H1 (cell line): Measurements from ENCODE around the gene UBR2. TPM values are rescaled to one million over a fixed set of nuclear protein-coding genes. Genes with fewer than 3 reads are reported as not detected.
"Not testable (repeated sequence)": the region's sequence is repeated elsewhere in the genome, so short reads cannot be mapped to it uniquely, and the experiment has no call there.

Experiments used
- CTCF ChIA-PET: fragments of 300-600 bp; sonication (Branson Sonifier 250); formaldehyde crosslinking; loops from one replicate; lab custom pipeline; 2021; ENCODE audit not compliant: partially characterized antibody; lab: Charles Lee
- POLR2A ChIA-PET: fragments of 300-600 bp; sonication (Branson Sonifier 250); formaldehyde crosslinking; loops from one replicate; lab custom pipeline; 2021; ENCODE audit warnings: inconsistent platforms; ENCODE audit not compliant: partially characterized antibody; lab: Charles Lee
- DNase-seq, 2 experiments: peaks; one replicate each; pipeline versions ENCODE4 v3.0.0 to v3.0.0-alpha.2; 2010 to 2022; ENCODE audit warnings: low spot score in 2 of 2, low read depth in 1 of 2, mixed read lengths in 1 of 2
- FAIRE-seq: peaks from 2 replicates; lab custom pipeline; 2011; peaks lifted over from hg19 to GRCh38; lab: Jason Lieb, UNC
- H2AFZ ChIP-seq: 2 replicates; pipeline ENCODE4 v1.8.1; 2012; ENCODE audit warnings: low read length, inconsistent platforms
- H2AK5ac ChIP-seq: 2 replicates; pipeline ENCODE4 v1.6.1; 2013; ENCODE audit warnings: low read depth, low read length
- H2BK120ac ChIP-seq: replicated peaks from 2 replicates; pipeline ENCODE3; 2013; ENCODE audit warnings: low read depth, low read length, inconsistent platforms
- H2BK12ac ChIP-seq: 2 replicates; pipeline ENCODE4 v1.6.1; 2013; ENCODE audit warnings: low read depth, low read length
- H2BK15ac ChIP-seq: 2 replicates; pipeline ENCODE4 v1.6.1; 2013; ENCODE audit warnings: low read length
- H2BK20ac ChIP-seq: 2 replicates; pipeline ENCODE4 v1.6.1; 2013; ENCODE audit warnings: low read length
- H2BK5ac ChIP-seq: 2 replicates; pipeline ENCODE4 v1.6.1; 2013; ENCODE audit warnings: low read depth, low read length
- H3K14ac ChIP-seq: 2 replicates; pipeline ENCODE4 v1.6.1; 2013; ENCODE audit warnings: inconsistent platforms; ENCODE audit not compliant: insufficient read length
- H3K18ac ChIP-seq: 2 replicates; pipeline ENCODE4 v1.6.1; 2013; ENCODE audit warnings: low read length; ENCODE audit errors: extremely low read depth
- H3K23ac ChIP-seq: 2 replicates; pipeline ENCODE4 v1.6.1; 2013; ENCODE audit warnings: inconsistent platforms; ENCODE audit not compliant: insufficient read length
- H3K23me2 ChIP-seq: 2 replicates; pipeline ENCODE4 v1.6.1; 2013; ENCODE audit warnings: low read depth, low read length
- H3K27ac ChIP-seq: 2 replicates; pipeline ENCODE4 v1.6.1; 2011; ENCODE audit warnings: low read depth, low read length, inconsistent platforms
- H3K27me3 ChIP-seq, 4 experiments: replicated peaks in 1 of 4; 1 replicate in 1 of 4; 2 replicates in 3 of 4; pipeline versions ENCODE4 v1.6.1 to v1.8.1; 2011 to 2013; ENCODE audit warnings: low read length in 3 of 4, mild to moderate bottlenecking in 3 of 4, inconsistent platforms in 2 of 4, mixed read lengths in 2 of 4, moderate library complexity in 1 of 4; ENCODE audit not compliant: control insufficient read depth in 3 of 4, insufficient read depth in 3 of 4; ENCODE audit errors: extremely low read depth in 1 of 4
- H3K36me3 ChIP-seq, 4 experiments: 2 replicates each; pipeline versions ENCODE4 v1.6.1 to v1.8.1; 2011 to 2013; ENCODE audit warnings: mild to moderate bottlenecking in 4 of 4, low read length in 3 of 4, moderate library complexity in 2 of 4, control low read depth in 1 of 4, inconsistent platforms in 1 of 4; ENCODE audit not compliant: insufficient read depth in 4 of 4, control insufficient read depth in 2 of 4
- H3K4ac ChIP-seq: replicated peaks from 2 replicates; pipeline ENCODE3; 2013; ENCODE audit warnings: low read length, low read depth, mixed read lengths, inconsistent platforms; ENCODE audit not compliant: insufficient read length
- H3K4me1 ChIP-seq, 4 experiments: replicated peaks in 1 of 4; 1 replicate in 1 of 4; 2 replicates in 3 of 4; pipeline versions ENCODE4 v1.6.1 to v1.8.1; 2011 to 2013; ENCODE audit warnings: low read length in 3 of 4, inconsistent platforms in 2 of 4, mixed read lengths in 1 of 4; ENCODE audit not compliant: insufficient read depth in 4 of 4, control insufficient read depth in 3 of 4
- H3K4me2 ChIP-seq, 2 experiments: 2 replicates each; pipeline versions ENCODE4 v1.6.1 to v1.8.1; 2011 to 2013; ENCODE audit warnings: low read depth in 2 of 2, low read length in 2 of 2, control low read depth in 1 of 2, inconsistent platforms in 1 of 2, mild to moderate bottlenecking in 1 of 2; ENCODE audit not compliant: insufficient read depth in 1 of 2
- H3K4me3 ChIP-seq, 4 experiments: fragments of 200-600, 300-600 bp in 1 of 4; sonication (generic), shearing (Covaris generic), sonication (Bioruptor Twin) in 1 of 4; 2 replicates each; pipeline versions ENCODE4 v1.5.1 to v1.8.1; 2011 to 2016; ENCODE audit warnings: low read length in 4 of 4, low read depth in 3 of 4, control low read depth in 2 of 4, inconsistent platforms in 2 of 4, mild to moderate bottlenecking in 2 of 4, mixed read lengths in 1 of 4, moderate library complexity in 1 of 4; ENCODE audit not compliant: insufficient read depth in 2 of 4; ENCODE audit errors: extremely low read depth in 1 of 4
- H3K56ac ChIP-seq: replicated peaks from 2 replicates; pipeline ENCODE3; 2013; ENCODE audit warnings: low read depth, mild to moderate bottlenecking, mixed read lengths, low read length, inconsistent platforms; ENCODE audit not compliant: insufficient read length
- H3K79me1 ChIP-seq: 2 replicates; pipeline ENCODE4 v1.6.1; 2013; ENCODE audit warnings: low read depth, low read length, control low read depth
- H3K79me2 ChIP-seq, 2 experiments: 2 replicates each; pipeline versions ENCODE4 v1.6.1 to v1.8.1; 2012 to 2013; ENCODE audit warnings: low read length in 2 of 2, mild to moderate bottlenecking in 2 of 2, inconsistent platforms in 1 of 2; ENCODE audit not compliant: insufficient read depth in 2 of 2, control insufficient read depth in 1 of 2
- H3K9ac ChIP-seq, 4 experiments: replicated peaks in 1 of 4; 1 replicate in 1 of 4; 2 replicates in 3 of 4; pipeline versions ENCODE4 v1.6.1 to v1.8.1; 2011 to 2013; ENCODE audit warnings: low read depth in 3 of 4, low read length in 3 of 4, control low read depth in 2 of 4, mild to moderate bottlenecking in 2 of 4, moderate library complexity in 2 of 4, inconsistent platforms in 1 of 4; ENCODE audit errors: extremely low read depth in 1 of 4
- H3K9me3 ChIP-seq, 2 experiments: 2 replicates each; pipeline versions ENCODE4 v1.6.1 to v1.8.1; 2012 to 2013; ENCODE audit warnings: mild to moderate bottlenecking in 2 of 2, moderate library complexity in 2 of 2, control low read depth in 1 of 2, inconsistent platforms in 1 of 2, low read depth in 1 of 2, low read length in 1 of 2, mixed read lengths in 1 of 2; ENCODE audit not compliant: insufficient read depth in 2 of 2
- H4K20me1 ChIP-seq, 2 experiments: replicated peaks in 1 of 2; 2 replicates each; pipeline versions ENCODE3 to v1.8.1; 2011 to 2013; ENCODE audit warnings: inconsistent platforms in 2 of 2, low read length in 2 of 2, mild to moderate bottlenecking in 1 of 2; ENCODE audit not compliant: insufficient read depth in 2 of 2, control insufficient read depth in 1 of 2
- H4K5ac ChIP-seq: 2 replicates; pipeline ENCODE4 v1.6.1; 2013; ENCODE audit warnings: low read length, low read depth, mixed read lengths, inconsistent platforms; ENCODE audit not compliant: insufficient read length
- H4K8ac ChIP-seq: 2 replicates; pipeline ENCODE4 v1.8.0; 2013; ENCODE audit warnings: mild to moderate bottlenecking, moderate library complexity, low read length, inconsistent platforms; ENCODE audit not compliant: insufficient read depth; ENCODE audit errors: extremely low read depth
- H4K91ac ChIP-seq: replicated peaks from 2 replicates; pipeline ENCODE3; 2013; ENCODE audit warnings: low read length, mixed read lengths, inconsistent platforms; ENCODE audit not compliant: insufficient read length
- WGBS, 2 experiments: shearing (Covaris generic) in 1 of 2; methylation state at CpG; one replicate each; pipeline versions ENCODE4 v1.1.6 to v1.1.7; 2013 to 2015; ENCODE audit warnings: low lambda C conversion rate in 2 of 2, mixed read lengths in 2 of 2, inconsistent platforms in 1 of 2, low coverage in 1 of 2, missing lambda C conversion rate in 1 of 2; ENCODE audit not compliant: insufficient replicate concordance in 2 of 2, insufficient coverage in 1 of 2, insufficient read length in 1 of 2; ENCODE audit errors: extremely low coverage in 1 of 2, missing lambda C conversion rate in 1 of 2; 5-methylcytosine and 5-hydroxymethylcytosine counted together
- polyA plus RNA-seq, 7 experiments: library from polyadenylated mRNA; depleted of rRNA in 3 of 7; stranded (reverse) in 5 of 7; unstranded in 2 of 7; fragments of >200 nt in 5 of 7; fragments of 200-250 nt in 2 of 7; gene quantifications; 1 replicate in 5 of 7; 2 replicates in 1 of 7; 4 replicates in 1 of 7; pipeline versions ENCODE4 v1.2.1 to v1.2.3, GENCODE V29; 2011 to 2013; ENCODE audit warnings: missing spikeins in 2 of 7, mixed read lengths in 2 of 7
- total RNA-seq: library from RNA; stranded (reverse); fragmentation: NEBNext Ultra II Directional; extraction: Animal tissue kit (Norgen Biotek cat#: 25700); gene quantifications from 2 replicates; pipeline ENCODE4 v1.2.1, GENCODE V29; 2021

The UBR2 gene
- total and polyA plus RNA-seq, 2 of the 8 experiments (the other 6 are each of a cell fraction or from before 2014, with no cell fraction given): 6.5 to 19.5 TPM

DNA sequence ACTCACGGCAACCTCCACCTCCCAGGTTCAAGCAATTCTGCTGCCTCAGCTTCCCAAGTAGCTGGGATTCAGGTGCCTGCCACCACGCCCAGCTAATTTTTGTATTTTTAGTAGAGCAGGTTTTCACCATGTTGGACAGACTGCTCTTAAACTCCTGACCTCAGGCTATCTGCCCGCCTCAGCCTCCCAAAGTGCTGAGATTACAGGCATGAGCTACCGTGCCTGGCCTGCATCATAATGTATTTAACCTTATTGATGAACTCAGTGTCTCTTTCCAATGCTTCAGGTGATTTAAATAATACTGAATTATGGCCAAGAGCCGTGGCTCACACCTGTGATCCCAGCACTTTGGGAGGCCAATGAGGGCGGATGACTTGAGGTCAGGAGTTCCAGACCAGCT is 4.6 kb upstream of the UBR2 start:
- WGBS, 2 experiments: 77% methylated on average over 6 of the region's 6 CpGs; no CpG with 5 or more reads in 1 of the 2 experiments
- CTCF ChIA-PET: interaction anchor here (1.2 kb wide), 1 partner anchor 12 kb away, joined by 4 read pairs; no protein-coding TSS in a partner anchor
- not testable (repeated sequence) for FAIRE-seq

More for the DNA sequence above, 4.6 kb upstream of the UBR2 start:
- H4K5ac ChIP-seq, H2BK20ac ChIP-seq, H2BK5ac ChIP-seq, H3K79me2 ChIP-seq, H3K18ac ChIP-seq, H3K79me1 ChIP-seq, H3K23me2 ChIP-seq, H2BK120ac ChIP-seq, H2AFZ ChIP-seq, H2BK12ac ChIP-seq, H3K4me2 ChIP-seq, H4K91ac ChIP-seq, H4K20me1 ChIP-seq, DNase-seq, H3K9ac ChIP-seq, H3K4ac ChIP-seq, H3K4me3 ChIP-seq, H4K8ac ChIP-seq, POLR2A ChIA-PET, H3K36me3 ChIP-seq, H3K27ac ChIP-seq, H3K56ac ChIP-seq, H3K14ac ChIP-seq, H3K27me3 ChIP-seq, H3K23ac ChIP-seq, H3K9me3 ChIP-seq, H2AK5ac ChIP-seq, H2BK15ac ChIP-seq, H3K4me1 ChIP-seq: not testable (repeated sequence)
